Neural progenitor cell (in vitro differentiated cells): ENCODE data around the gene NKAIN2.

Experiments
- EZH2phosphoT487 ChIP-seq: fragments of 200-600 bp; sonication (generic); IDR thresholded peaks from 2 replicates; pipeline ENCODE4 v1.6.1; 2017; ENCODE audit warnings: antibody characterized with exemption
- TF ChIP-seq, protein P1 (sequence below): fragments of 200-600 bp; sonication (generic); IDR thresholded peaks from 2 replicates; pipeline ENCODE4 v1.5.1; 2017; ENCODE audit warnings: antibody characterized with exemption, mild to moderate bottlenecking

DNA sequence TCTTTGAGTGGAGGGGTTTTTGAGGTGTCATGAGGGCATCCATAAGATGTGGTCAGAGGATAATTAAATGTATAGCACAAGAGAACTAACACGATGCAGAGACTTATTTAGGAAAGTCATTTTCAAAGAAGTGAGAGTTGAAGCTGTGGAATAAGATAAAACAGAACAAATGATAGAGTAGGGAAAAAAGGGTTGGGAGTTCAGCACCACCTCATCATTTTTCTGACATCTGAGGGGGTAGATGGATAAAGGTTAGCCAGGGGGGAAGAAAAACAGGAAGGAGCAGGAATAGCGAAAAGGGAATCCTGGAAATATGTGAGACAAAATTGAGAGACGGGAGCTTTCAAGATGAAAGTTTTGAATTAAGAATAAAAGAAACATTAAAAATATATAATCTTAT is 434.2 kb downstream of the NKAIN2 start:
- TF ChIP-seq, protein P1, sequence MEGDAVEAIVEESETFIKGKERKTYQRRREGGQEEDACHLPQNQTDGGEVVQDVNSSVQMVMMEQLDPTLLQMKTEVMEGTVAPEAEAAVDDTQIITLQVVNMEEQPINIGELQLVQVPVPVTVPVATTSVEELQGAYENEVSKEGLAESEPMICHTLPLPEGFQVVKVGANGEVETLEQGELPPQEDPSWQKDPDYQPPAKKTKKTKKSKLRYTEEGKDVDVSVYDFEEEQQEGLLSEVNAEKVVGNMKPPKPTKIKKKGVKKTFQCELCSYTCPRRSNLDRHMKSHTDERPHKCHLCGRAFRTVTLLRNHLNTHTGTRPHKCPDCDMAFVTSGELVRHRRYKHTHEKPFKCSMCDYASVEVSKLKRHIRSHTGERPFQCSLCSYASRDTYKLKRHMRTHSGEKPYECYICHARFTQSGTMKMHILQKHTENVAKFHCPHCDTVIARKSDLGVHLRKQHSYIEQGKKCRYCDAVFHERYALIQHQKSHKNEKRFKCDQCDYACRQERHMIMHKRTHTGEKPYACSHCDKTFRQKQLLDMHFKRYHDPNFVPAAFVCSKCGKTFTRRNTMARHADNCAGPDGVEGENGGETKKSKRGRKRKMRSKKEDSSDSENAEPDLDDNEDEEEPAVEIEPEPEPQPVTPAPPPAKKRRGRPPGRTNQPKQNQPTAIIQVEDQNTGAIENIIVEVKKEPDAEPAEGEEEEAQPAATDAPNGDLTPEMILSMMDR, result no peak
- no peak for TF ChIP-seq EZH2phosphoT487
